CD4-positive, alpha-beta T cell treated with Interleukin-12 subunit alpha and Interleukin-12 subunit beta, for 1 hour (primary cell): ENCODE measurements around the gene GAB3.
"Not testable (repeated sequence)": the region's sequence is repeated elsewhere in the genome, so short reads cannot be mapped to it uniquely, and the experiment has no call there.

Experiments
- DNase-seq: peaks from one replicate; pipeline ENCODE4 v3.0.0-alpha.2; 2020

The GAB3 gene

DNA sequence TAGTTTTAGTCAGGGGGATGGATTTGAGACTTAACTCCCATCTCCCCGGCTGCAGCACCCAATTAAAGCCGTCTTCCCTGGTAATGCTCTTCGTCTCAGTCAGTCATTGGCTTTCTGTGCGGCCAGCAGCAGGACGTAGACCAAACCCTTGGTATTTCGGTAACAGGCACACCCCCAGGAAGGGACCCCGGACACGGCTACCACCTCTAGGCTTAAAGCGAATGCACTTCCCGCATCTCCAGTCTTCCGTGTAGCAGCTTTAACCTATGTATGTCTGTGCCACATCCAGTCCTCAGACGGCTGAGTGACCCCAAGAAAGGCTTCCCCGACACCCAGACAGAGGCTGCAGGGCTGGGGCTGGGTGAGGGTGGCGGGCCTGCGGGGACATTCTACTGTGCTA is 96.0 kb downstream of the GAB3 start:
- DNase-seq = no peak

DNA sequence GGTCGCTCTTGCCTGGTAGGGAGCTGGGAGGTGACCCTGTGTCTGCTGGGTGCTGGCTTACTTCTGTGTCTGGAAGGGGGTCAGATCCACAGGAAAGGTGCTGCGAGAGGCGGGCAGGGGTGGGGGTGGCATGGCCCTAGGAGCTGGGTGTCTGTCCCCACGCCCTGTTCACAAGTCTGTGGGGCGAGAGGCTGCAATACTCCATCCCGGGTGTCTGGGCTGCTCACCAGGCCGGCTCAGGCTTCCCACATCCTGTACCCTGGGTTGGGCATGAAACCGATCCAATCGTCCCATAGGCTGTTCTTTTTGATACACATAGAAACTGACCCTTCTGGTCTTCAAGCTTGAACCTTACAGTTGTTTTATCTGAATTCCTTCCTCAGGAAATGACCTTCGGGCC is 96.5 kb downstream of the GAB3 start:
- no peak for DNase-seq

DNA sequence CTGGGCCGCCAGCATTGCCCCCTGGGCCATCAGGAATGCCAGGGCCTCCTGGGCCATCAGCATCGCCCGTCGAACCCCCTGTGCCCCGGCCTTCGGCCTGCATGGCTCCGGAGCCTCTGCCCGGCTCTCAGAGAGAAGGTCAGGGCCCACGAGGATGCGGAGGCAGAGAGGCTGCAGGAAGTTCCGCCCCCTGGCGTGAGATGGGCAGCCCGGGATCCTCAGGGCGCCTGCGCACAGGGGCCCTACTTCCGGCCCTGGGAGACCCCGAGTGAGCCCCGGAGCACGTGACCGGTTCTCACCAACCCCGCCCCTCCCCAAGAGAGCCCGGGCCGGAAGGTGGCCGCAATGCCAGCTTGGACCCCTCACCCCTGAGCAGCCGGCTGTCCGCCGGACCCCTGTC is 97.5 kb downstream of the GAB3 start, which contains the start of gene CTAG2:
Gene CTAG2 (minus strand): TSS at position 167 of the 400 bp plus-strand sequence. CDS start 64 bp downstream, at position 103.
- not testable (repeated sequence) for DNase-seq

DNA sequence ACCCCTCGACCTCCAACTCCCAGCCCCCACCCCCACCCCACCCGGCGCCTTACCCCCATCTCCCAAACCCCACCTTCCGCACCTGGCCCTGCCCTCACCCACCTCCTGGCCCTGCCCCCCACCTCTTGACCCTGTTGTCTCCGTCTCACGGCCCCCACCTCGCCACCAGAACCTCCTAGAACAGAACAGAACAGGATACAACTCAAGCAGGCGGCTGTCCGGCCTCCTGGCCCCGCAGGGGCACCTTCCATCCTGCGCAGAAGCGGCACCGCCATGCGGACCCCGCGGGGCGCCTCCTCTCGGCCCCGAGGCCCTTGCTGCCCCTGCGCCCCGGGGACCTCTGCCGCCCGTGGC is 97.9 kb downstream of the GAB3 start:
- no peak for DNase-seq

DNA sequence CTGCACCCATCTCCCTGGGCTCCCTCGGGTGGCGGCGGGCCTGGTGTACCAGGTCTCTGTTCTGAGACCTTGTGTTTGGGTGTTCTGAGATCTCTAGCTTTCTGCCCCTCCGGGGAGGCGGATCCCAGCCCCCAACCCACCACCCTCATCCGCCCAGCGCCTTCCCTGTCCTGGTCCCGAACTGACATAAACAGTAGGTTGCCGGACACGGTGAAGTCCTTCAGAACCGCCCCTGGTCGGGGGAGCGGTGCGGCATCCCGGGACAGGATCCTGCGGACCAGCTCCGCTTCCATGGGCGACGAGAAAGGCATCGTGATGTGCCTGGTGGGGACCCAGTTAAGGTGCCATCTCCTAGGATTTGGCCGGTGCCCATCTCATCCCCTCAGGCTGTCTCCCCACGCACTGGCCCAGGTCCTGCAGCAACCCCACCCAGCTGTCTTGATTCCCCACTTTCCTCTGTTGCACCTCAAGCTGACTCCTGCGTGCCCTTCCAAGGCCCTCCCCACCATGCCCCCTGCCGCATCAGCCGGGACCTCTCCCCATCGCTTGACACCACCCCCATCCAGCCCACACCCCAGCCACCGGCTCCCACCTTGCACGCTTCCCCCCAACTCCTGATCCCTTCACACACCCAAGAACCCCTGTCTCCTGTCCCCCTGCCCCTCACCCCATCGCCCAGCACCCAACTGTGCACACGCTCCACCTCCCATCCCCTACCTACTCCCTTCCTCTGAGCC is 98.4 kb downstream of the GAB3 start:
- no peak for DNase-seq

DNA sequence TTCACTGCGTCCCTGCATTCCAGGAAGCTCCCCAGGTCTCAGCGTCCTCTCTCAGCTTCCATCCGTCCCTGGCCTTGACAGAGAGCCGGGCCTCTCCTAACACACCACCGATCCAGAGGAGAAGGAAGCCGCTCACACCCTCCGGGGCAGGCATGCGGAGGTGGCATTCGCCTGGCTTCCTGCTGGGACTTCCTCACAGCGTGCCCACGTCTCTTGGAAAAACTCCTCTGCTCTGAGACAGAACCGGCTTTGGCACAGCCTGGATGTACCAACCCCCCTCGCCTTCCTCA is 100.7 kb downstream of the GAB3 start:
- DNase-seq = no peak

DNA sequence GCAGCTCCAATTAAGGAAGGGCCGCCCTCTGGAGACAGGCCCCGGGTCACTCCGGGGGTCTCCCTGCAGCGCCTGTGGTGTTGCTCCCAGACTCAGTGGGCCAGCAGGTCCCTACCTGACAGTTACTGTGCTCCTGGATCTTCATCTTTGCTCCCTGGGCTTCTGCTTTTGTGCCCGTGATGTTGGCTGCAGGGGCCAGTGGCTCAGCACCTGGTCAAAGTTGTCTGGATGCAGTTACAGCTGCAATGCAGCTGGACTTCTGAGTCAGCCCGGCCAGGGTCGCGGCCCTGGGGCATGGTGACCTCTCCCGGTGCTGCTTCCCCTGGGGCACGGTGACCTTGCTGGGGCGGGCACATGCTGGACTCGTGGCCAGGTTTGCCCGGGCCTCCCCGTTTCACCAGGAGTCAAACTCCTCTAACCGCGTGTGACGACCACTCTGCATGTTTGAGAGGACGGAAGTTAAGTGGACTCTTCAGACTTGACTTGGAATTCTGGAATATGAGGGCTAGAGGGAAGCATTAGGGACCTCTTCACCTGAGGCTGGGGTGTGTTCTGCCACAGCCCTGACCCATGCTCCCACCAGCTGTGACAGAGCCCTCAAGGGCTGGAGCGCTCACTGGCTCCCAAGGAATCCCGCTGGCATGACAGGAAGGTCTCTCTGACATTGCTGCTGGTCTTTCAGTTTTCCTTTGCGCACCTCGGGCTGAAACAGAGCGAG is 101.2 kb downstream of the GAB3 start:
- no peak for DNase-seq

DNA sequence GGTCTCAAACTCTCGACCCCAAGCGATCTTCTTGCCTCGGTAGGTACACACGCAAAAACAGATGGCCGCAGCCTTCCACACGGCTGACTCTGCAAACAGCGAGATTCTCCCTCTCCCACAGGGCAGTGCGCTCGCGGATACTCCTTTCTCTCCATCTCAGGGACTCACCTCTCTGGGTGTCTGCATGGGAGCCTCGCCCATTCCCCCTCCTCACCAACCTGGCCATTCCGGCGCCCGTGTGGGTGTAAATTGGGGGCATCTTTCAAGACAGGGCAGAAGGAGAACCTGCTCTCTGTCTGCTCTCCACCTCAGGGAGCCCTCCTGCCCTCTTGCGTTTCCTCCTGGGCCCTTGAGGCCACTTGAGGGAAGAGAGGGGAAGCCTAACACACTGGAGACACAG is 101.9 kb downstream of the GAB3 start:
- no peak for DNase-seq

DNA sequence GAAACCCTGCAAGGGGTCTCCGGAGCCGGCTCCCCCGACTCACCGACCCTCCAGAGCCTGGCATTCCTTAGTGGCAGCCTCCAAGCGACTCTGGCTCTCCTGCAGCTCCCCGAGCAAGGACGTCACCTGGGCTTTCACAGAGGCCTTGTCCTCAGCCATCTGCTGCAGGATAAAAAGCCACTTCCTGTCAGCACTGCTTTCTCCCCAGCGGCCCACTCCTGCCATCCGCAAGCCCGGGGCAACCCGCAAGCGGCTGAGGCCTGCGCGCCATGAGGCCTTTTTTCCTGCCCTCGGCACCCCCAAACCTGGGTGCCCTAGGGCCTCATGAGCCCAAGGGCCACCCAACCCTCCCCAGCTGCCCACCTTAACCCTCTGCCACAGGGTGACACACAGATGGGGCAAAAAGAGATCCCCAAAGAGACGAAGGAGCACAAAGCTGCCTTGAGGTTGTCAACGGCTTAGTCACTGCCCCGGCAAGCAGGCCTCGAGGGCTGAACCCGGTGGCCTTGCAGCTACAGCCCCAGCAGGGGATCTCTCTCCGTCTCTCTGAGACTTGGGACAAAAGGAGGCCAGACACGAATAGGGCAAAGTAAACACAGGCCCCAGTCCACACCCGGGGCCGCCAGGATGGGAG is 105.0 kb downstream of the GAB3 start:
- DNase-seq = not testable (repeated sequence)

DNA sequence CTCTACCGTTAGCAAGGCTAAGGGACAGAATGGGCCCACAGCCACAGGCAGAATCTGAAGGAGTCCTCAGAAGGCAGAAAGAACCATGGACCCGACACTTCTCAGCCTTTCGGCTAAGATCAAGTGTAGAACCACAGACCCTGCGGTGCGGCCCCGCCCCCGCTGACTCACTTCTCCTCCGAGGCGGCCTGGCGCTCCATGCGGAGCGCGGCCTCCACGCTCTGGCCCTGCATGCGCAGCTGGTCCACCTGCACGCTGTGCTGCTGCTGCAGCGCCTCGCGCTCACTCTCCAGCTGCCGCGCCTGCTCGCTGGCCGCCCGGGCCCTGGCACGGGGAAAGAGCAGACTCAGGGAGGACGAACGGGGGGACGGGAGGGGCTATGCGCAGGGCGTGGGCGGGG is 107.2 kb downstream of the GAB3 start:
- DNase-seq = not testable (repeated sequence)

DNA sequence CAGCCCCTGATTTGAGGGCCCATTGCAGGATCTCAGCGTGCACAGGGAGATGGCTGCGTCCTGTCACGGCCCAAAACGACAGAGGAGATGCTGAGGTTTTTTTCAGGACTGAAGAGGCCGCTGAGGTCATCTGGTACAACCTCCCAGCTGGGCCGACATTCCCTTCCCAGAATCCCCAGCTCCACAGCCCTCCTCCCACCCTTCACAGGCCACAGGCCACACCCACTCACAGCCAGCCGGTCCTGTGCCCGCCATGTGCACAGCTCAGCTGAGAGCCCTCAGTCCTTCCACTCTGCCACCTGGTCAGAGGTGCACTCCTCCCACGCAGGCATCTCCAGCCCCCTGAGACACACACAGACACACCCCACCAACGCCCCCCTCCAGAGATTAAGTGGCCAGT is 109.1 kb downstream of the GAB3 start:
- DNase-seq = not testable (repeated sequence)

DNA sequence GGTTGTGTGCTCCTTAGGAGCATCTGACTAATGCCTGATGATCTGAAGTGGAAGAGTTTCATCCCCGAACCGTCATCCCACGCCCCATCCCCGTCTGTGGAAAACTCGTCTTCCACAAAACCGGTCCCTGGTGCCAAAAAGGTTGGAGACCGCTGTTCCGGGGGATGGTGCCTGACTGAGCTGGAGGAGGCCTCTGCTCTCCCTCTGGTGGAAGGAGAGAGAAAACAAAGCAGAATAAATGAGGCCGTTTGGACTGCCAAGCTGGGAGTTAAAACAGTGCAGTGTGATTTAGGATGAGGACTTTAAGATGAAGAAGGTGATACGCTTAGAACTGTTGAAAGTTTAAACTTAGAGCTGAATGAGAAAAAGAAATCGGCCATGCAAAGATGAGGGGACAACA is 117.2 kb downstream of the GAB3 start:
- DNase-seq = not testable (repeated sequence)

DNA sequence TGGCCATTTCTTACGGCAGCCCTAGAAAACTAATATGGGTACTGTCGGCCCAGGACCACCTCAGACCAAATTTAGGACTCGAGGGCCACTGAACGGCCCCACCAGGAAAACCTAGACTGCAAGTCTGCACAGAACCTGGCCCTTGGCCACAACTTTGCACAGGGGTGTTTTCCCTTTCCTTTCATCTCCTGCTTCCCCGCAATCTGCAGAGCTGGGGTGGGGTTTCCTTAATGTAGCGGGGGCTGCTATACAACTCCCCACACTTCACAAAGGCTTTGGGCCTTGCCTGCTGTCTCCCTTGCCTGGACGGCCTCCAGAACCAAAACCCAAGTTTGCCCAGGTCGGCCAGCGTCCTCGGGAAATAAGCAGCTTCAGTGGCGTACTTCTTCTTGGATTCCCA is 119.9 kb downstream of the GAB3 start:
- not testable (repeated sequence) for DNase-seq

DNA sequence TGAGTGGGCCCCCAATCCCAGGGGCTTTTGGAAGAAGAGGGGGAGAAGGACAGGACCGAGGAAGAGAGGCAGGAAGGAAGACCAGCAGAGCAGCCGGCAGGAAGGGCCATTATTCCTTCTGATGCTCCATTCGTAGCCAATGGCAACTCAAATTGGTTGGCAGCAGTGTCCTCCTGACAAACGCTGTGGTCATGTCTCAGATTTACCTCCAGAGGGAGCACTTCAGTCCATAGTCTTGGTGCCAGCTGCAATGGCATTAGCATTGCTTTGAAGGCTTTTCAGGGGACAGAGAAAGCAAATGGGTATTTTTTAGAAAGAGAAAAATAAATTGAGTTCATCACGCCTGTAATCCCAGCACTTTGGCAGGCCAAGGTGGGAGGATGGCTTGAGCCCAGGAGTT is 121.9 kb downstream of the GAB3 start:
- not testable (repeated sequence) for DNase-seq
